ENCODE results near the gene ZNRD2. TPM values are rescaled to one million over a fixed set of nuclear protein-coding genes. Genes with fewer than 3 reads are reported as not detected.

ZNRD2 gene
- total RNA-seq, 1 donor from 2014 or later = 33.8 TPM

DNA sequence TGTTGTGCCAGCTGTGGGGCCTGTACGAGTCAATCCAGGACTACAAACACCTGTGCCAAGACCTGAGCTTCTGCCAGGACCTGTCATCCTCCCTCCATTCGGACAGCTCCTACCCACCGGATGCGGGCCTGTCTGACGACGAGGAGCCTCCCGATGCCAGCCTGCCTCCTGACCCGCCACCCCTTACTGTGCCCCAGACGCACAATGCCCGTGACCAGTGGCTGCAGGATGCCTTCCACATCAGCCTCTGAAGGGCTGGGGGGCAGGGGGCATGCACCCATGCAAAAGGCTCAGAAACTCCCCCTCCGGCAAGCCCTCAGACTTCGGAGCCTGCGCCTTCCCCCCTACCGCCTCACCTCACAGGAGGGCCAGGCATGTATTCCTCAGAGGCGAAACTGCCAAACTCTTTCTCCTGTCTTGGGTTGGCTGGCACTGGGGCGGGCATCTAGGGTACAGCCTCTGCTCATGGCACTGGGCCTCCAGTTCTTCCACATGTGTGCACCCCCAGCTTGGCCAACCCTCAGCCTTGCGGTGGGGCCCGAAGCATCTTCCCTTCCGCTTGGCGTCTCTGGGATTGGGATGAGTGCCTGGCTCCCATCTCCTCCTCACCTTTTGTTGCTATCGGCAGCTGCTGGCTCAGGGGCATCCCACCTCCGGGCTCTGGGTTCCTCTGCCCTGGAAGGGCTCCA lies 3.3 kb downstream of the ZNRD2 start:
- no peak for DNase-seq (ENCODE audit: low read depth)

DNA sequence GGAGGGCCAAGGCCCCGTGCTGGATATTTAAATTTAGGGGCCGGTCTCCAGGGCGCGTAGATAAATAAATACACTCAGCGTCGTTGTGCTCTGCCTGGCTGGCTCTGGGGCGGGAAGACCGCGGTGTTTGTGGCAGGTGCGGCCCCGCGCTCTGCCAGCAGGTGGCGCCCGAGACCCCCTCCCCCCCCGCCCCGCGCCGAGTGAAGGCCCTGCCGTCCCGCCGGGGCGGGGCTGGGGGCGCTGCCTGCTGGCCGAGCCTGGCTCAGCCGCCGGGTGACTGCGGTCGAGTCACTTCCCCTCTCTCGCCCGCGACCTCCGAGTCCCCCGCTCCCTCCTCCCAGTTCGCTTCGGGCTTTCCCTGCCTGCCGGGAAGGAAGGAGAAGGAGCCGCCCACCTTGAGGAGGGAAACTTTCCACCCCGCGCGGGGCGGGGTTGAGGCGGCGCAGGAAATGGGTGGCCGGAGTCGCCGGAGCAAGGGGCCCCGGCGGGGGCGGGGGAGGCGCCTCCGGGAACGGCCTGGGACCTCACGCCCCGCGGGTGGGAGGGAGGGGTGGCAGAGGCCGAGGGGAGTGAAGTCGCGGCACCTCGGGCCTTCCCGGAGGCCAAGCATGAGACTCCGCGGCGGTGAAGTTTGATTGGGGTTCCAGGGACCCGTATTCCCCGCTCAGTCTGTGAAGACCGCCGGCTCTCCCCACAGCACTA lies 4.0 kb downstream of the ZNRD2 start:
- DNase-seq (ENCODE audit: low read depth) = peak; percentile 85

DNA sequence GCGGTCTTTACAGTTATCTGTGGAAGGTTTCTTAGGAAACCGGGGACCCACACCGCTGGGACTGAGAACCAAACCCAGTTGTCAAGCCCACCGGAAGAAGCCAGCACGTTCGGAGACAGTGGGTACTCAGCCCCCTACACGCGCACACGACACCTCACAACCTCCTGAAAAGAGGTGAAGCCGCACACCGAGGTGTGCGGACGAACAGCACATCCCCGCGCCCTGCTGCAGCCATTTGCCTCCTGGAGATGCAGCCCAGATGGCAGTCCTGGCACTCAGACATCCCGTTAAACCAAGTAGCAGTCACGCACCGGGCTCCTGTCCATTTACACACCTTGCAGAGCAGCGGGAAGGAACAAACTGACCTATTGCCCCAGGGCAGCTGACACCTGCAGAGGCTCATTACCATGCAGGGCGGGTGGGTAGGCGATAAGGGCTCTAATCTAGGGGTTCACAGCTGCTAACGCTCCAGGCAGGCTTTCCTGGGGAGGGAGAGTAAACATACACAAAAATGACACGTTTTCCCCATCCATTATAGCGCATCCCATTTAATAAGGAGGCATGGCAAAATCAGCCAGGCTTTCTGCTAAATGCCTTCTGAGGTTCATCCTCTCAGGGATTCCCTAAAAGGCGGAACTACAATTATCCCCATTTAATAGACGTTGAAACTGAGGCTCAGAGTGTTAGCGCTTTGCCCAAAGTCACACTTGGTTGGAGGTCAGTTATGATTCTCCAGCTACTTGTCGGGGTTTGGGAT lies 4.7 kb downstream of the ZNRD2 start:
- peak; percentile 26 for DNase-seq (ENCODE audit: low read depth)

DNA sequence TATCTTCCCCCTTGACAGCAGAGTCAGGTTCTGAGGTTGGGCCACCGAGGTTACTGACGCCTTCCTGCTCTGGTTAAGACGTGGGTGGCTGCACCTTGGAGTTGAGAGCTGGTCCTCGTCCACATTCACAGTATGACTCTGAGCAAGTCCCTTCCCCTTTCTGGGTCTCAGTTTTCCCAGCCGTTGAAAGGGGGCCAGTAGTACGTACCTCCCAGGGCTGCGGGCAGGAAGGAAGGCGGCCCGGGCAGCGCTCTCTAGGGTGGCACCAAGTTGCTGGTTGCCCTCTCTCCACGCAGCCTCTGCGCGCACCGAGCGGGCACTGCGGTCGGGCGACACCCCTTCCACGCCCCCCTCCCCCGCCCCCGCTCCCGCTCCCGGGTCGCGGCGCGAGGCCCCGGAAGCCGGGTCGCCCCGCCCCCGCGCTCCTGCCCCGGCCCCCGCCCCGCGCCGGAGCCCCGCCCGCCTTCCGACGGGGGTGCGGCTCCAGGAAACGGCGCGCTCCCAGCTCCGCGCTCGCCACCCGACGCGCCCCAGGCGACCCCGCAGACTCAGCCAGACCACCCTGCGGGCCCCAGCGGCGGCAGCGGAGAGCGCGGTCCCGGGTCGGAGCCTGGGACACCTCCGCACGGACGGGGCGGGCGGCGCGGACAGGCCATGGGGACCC lies 5.4 kb downstream of the ZNRD2 start, which contains the start of gene EHBP1L1:
Gene EHBP1L1, plus strand, starts transcription at position 486 of the 664 bp plus-strand sequence. CDS start 250 bp downstream, outside the sequence.
- DNase-seq (ENCODE audit: low read depth) = peak; percentile 57

DNA sequence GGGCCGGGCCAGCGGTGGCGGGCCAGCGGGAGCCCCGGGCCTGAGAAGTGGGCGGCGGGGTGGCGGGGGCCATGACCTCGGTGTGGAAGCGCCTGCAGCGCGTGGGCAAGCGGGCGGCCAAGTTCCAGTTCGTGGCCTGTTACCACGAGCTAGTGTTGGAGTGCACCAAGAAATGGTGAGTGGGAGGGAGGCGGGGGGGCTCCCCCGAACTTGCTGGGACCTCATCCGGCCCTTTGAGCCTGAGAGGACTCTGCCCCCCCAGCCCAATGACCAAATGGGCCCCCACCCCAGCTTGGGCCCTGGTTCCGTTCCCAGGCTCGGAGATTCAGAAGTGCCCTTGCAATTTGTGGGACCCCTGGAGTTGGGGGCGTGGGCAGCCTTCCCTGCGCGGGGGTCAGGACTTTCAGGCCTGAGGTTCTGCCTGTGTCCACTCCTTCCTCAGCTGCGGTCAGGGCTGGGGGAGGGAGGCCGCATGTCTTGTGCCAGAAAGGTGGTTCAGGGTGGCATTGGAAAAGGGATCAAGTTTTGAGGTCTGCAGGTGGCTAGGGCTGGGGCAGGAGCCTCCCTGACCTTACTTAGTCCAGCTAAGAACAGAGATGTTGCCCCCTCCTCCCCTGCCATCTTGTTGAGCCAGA lies 6.1 kb downstream of the ZNRD2 start:
- no peak for DNase-seq (ENCODE audit: low read depth)

DNA sequence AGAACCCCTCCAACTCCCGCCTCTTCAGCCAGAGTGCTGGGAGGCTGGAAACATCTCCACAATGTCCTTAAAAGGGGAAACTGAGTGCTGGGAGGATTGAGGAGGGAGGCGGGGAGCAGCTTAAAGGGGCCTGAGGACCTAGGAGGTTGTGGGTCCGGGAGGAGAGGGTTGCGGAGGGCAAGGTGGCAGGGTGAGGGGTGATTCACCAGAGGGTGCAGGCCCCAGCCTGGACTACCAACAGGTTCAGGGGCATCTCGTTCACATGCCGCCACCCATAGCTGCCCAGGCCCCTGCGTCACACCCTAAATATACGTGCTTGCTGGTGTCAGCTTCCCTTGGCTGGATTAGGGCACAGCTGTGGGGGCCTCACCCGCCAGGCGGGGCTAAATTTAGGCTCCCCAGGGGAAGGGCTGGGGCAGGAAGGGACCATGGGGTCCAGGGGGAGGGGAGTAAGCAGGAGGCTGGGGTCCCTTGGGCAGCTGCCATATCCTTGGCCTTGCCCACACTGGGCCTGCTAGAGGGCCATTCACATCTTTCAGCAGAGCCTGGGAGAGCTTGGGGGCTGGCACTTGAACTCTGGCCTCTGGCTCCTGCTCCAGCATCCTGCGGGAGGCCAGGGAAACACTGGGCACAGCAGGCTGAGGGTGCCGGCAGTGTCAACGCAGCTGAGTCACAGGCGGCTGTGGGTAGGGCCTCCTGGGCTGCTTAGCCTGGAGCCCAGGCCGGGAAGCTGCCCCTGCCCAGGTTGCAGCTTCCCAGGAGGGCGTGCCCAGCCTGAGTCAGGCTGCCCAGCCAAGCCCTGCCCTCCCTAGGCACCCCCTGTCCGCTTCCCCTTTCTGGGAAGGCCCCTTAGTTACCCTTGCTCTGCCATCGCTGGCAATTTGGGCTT lies 6.8 kb downstream of the ZNRD2 start:
- peak; percentile 76 for DNase-seq (ENCODE audit: low read depth)

DNA sequence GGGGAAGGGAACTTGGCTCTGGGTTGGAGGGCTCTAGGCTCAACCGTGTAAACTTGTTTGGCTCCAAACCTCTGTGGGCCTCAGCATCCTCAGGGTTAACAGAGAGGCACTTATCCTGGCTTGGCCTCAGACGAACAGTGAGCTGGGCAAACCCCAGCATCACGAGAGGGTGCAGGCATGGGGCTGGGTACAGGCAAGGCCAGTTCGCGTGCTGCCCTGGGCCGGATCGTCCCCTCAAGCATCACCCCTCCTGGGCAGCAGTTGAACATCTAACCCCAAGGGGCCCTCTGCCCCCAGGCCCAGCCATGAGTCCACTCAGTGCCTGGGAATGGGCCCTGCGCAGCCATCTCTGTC lies 7.5 kb downstream of the ZNRD2 start:
- DNase-seq (ENCODE audit: low read depth) = no peak

DNA sequence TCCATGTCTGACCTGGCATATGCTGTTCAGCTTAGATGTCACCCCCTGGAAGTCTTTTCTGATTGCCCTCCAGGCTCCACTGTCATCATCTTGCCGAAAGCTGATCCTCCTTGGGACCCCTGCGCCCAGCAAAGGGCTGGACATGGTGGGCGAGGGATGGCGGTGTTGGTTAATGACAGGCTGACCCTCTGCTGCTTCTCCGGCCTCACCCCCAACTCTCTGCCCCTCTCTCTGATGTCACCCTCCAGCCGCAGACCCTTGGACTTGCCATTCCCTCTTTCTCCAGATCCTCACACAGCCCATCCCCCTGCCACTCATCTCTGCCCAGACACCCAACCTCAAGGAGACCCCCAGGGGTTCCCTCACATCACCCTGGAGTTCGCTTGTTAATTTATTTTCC lies 7.9 kb downstream of the ZNRD2 start:
- no peak for DNase-seq (ENCODE audit: low read depth)

DNA sequence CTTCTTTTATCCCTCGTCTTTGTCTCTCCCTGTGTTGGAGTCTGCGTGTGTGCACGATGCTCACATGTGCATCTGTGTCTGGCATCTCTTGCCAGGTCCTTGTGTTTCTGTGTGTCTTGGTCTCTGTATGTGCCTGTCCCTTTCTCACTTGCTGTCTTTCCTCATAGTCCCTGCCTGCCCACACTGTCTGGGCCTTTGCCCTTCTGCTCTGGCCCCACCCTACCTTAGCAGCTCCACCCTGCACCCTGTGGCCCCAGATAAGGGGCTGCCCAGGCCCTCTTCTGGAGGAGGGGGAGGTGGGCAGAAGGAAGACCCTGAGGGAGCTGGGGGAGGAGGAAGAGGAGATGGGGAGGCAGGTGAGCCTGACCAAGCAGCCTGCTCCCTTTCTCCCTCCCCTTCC lies 8.4 kb downstream of the ZNRD2 start:
- no peak for DNase-seq (ENCODE audit: low read depth)

DNA sequence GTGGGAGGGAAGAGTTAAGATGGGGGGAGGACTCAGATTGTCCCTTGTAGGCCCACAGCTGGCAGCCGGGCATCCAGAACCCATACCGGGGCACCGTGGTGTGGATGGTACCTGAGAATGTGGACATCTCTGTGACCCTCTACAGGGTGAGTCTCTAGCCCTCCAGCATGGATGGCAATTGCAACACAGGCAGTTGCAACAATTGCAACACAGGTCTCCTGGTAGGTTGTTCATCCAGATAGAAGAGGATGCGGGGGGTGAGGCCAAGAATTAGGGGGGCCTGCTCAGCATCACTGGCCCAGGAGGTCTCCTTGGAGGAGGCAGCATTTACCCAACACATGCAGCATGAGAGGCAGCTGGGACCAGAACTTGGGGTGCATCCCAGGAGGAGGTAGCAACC lies 9.0 kb downstream of the ZNRD2 start:
- no peak for DNase-seq (ENCODE audit: low read depth)

DNA sequence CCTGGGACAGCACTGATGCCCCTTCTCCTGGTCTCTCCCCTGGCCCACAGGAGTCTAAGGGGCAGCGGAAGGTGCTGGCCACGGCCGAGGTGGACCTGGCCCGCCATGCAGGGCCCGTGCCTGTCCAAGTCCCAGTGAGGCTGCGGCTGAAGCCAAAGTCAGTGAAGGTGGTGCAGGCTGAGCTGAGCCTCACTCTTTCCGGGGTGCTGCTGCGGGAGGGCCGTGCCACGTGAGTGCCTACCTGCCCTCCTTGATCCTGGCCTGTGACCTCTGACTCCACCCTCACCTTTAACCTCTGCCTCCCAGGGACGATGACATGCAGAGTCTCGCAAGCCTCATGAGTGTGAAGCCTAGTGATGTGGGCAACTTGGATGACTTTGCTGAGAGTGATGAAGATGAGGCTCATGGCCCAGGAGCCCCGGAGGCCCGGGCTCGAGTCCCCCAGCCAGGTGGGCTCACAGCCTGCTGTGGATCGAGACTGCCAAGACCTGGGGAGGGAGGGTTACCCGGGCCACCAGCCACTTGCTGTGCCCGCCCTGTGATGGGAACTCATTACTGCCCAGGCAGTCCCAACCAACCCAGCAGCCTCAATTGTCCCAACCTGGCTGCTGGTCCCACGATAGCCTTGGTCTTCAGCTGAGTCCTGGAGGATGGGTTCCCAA lies 9.9 kb downstream of the ZNRD2 start:
- no peak for DNase-seq (ENCODE audit: low read depth)

DNA sequence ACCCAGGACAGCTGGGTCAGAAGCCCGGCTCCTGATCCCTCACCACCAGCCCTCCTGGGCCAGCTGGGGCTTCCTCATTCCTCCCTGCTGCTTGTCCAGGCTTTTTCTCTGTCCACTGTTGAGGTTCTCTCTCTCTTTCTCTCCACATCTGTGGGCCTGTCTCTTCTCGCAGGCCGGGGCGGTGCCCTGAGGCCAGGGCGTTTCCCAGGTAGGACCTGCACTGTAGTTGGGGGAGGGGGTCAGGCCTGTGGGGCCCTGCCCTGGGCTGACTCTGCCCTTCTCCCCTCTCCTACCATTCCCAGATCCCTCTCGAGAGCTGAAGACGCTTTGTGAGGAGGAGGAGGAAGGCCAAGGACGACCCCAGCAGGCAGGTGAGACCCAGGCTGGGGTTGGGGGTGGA lies 10.5 kb downstream of the ZNRD2 start:
- no peak for DNase-seq (ENCODE audit: low read depth)

DNA sequence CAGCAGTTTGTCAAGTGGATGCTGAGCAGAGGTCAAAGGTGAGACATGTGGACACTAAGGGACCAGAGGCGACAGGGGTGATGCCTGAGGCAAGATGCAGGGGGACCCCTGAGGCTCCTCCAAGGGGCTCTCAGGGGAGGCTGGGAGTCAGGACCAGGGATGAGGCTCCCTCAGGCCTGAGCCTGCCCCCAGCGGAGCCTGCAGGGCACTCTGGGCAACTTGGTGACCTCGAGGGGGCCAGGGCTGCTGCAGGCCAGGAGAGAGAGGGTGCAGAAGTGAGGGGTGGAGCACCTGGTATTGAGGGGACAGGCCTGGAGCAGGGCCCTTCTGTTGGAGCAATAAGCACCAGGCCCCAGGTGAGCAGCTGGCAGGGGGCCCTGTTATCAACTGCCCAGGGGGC lies 11.7 kb downstream of the ZNRD2 start:
- no peak for DNase-seq (ENCODE audit: low read depth)

DNA sequence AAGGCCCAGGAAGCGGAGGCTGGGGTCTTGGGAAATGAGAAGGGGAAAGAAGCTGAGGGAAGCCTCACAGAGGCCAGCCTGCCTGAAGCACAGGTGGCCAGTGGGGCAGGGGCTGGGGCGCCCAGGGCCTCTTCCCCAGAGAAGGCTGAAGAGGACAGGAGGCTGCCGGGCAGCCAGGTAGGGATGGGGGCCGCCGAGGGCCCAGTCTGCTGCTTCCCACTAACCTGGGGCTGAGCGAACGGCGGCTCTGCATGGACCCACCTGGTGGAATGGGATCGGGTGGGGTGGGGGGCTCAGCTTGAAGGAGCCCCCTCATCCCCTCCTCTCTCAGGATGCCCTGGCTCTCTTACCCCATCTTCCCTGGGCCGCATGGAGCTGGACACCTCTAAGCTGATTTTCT lies 13.3 kb downstream of the ZNRD2 start:
- DNase-seq (ENCODE audit: low read depth) = no peak

DNA sequence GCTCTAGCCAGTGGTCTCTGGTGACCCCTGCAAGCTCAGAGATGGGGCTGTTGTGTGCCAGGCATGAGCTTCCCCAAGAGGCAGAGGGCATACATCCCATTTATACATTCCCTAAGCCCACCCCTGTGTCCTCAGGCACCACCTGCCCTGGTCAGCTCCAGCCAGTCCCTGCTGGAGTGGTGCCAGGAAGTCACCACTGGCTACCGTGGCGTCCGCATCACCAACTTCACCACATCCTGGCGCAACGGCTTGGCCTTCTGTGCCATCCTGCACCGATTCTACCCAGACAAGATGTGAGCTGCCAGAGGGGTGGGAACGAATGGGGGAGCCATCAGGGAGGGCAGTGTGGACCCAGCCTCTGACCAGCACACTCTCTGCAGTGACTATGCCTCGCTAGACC lies 13.8 kb downstream of the ZNRD2 start:
- no peak for DNase-seq (ENCODE audit: low read depth)

DNA sequence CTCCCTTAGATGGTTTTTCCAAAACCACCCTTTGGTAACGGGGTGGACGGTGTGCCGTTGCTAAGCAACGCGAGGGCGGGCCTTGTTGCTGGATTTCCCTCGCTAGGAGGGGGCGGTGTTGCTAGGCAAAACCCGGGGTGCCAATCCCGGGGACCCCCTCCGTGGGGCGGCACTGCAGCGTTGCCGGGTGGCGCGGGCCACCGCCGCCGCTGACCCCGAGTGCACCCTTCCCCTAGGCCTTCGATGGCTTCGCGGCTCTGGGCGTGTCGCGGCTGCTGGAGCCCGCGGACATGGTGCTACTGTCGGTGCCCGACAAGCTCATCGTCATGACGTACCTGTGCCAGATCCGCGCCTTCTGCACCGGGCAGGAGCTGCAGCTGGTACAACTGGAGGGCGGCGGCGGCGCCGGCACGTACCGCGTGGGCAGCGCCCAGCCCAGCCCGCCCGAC lies 14.5 kb downstream of the ZNRD2 start:
- DNase-seq (ENCODE audit: low read depth) = no peak

DNA sequence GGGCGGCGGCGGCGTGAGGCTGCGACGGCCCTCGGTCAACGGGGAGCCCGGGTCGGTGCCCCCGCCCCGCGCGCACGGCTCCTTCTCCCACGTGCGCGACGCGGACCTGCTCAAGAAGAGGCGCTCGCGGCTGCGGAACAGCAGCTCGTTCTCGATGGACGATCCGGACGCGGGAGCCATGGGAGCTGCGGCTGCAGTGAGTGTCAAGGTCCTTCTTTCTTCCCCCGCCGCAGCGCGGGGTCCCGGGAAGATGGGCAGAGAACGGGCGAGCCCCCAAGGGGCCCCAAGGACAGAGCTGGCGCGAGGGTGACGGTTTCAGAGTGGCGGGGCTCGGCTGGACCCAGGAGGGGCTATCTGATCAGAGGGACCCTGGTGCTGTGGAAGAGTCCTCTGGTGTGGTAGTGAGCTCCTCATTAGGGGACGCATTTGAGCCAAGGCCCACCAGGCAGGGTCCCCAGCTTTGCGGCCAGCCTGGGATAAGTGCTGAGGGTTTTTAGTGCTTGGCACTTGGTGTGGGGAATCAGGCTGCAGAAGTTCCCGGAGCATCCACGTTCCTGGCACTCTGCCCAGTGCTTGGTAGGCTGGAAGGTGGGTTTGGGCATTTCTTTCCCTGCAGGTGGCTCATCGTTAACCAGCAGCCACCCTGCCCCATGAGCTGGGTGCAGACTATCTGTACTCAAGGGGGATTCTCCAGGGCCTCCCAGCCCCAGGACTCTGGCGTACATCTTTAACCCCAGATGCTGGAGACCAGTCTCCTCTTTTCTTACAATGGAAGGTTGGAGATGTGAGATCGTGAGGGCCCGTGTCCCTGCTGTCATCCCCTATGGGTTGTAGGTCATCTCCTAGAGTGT lies 15.3 kb downstream of the ZNRD2 start:
- no peak for DNase-seq (ENCODE audit: low read depth)

DNA sequence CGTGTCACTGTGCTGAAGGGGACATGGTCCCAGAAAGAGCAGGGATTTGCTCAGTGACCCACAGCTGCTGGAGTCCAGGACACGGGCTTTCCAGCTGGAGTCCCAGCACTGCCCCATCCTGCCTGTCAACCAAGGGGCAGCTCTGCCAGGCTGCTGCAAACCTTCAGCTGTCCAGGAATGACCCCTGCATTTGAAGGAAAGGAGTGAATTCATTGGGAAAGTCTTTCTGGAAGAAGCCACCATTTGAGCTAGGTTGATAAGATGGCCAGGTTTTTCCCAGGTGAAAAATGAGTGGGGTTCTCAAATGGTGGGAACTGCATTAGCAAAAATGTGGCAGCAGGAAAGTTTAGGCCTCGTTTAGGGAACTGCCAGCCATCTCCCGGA lies 16.0 kb downstream of the ZNRD2 start:
- DNase-seq (ENCODE audit: low read depth) = no peak

DNA sequence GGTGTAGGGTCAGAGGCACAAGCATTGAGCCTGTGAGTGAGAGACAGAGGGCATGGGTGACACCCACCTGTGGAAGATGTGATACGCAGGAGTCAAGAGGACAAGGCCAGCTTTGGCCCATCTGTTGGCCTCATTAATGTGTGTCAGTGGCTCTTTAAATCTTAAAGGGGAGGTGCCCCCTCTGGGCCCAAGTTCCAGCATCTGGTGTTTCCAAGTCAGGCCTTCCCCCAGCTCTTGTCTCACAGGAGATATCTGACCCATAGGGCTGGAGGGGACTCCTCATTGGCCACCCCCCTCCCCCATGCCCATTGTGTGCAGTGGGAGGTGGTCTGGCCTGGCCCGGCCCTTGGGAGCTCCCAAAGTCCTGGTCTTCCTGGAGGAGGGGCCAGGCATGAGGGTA lies 16.4 kb downstream of the ZNRD2 start:
- no peak for DNase-seq (ENCODE audit: low read depth)
